CD14-positive monocyte (primary cell): ENCODE data around the gene KIF2A. TPM values are rescaled to one million over a fixed set of nuclear protein-coding genes. Genes with fewer than 3 reads are reported as not detected.

Experiments
- DNase-seq, 3 donors: peaks; one replicate each; pipeline ENCODE4 v3.0.0-alpha.2; 2011 to 2022
- H2AFZ ChIP-seq: 2 replicates; pipeline ENCODE4 v1.6.0; 2012; ENCODE audit warnings: mild to moderate bottlenecking, low read depth, low read length, inconsistent platforms; ENCODE audit not compliant: insufficient read depth, poor library complexity, severe bottlenecking
- H3K27ac ChIP-seq, 2 donors: 1 replicate in 1 of 2; 2 replicates in 1 of 2; pipeline ENCODE4 v1.5.1; 2012 to 2013; ENCODE audit warnings: low read length in 2 of 2, control low read depth in 1 of 2, inconsistent platforms in 1 of 2, low read depth in 1 of 2, mild to moderate bottlenecking in 1 of 2
- H3K27me3 ChIP-seq, 2 donors: one replicate each; pipeline versions ENCODE4 v1.6.0 to v1.6.1; 2011 to 2013; ENCODE audit warnings: low read length in 2 of 2; ENCODE audit not compliant: control insufficient read depth in 2 of 2, insufficient read depth in 2 of 2
- H3K36me3 ChIP-seq, 2 donors: replicated peaks in 1 of 2; 1 replicate in 1 of 2; 2 replicates in 1 of 2; pipeline versions ENCODE4 v1.5.1 to v1.6.1; 2012 to 2013; ENCODE audit warnings: low read length in 2 of 2, control low read depth in 1 of 2, inconsistent platforms in 1 of 2, mild to moderate bottlenecking in 1 of 2; ENCODE audit not compliant: insufficient read depth in 2 of 2, control insufficient read depth in 1 of 2
- H3K4me1 ChIP-seq, 2 donors: 1 replicate in 1 of 2; 2 replicates in 1 of 2; pipeline versions ENCODE4 v1.5.1 to v1.6.1; 2012 to 2013; ENCODE audit warnings: low read length in 2 of 2, control low read depth in 1 of 2, inconsistent platforms in 1 of 2, mild to moderate bottlenecking in 1 of 2, moderate library complexity in 1 of 2; ENCODE audit not compliant: insufficient read depth in 2 of 2, control insufficient read depth in 1 of 2
- H3K4me2 ChIP-seq: replicated peaks from 2 replicates; pipeline ENCODE3; 2012; ENCODE audit warnings: low read length, moderate library complexity, mild to moderate bottlenecking; ENCODE audit not compliant: poor library complexity, severe bottlenecking; ENCODE audit errors: extremely low read depth
- H3K4me3 ChIP-seq, 3 experiments: fragments of 200-600 bp in 1 of 3; sonication (generic) in 1 of 3; replicated peaks in 1 of 3; 1 replicate in 2 of 3; 2 replicates in 1 of 3; pipeline ENCODE4 v1.5.1; 2011 to 2013; ENCODE audit warnings: low read length in 3 of 3, mild to moderate bottlenecking in 3 of 3, control low read depth in 2 of 3, low read depth in 2 of 3, inconsistent platforms in 1 of 3, moderate library complexity in 1 of 3
- H3K79me2 ChIP-seq: 2 replicates; pipeline ENCODE4 v1.6.0; 2012; ENCODE audit warnings: mild to moderate bottlenecking, control low read depth, inconsistent platforms, low read length, moderate library complexity; ENCODE audit not compliant: insufficient read depth
- H3K9ac ChIP-seq: 2 replicates; pipeline ENCODE4 v1.6.0; 2017; ENCODE audit warnings: low read length, mild to moderate bottlenecking; ENCODE audit not compliant: insufficient read depth, poor library complexity, severe bottlenecking
- H3K9me3 ChIP-seq, 2 donors: replicated peaks in 1 of 2; 1 replicate in 1 of 2; 2 replicates in 1 of 2; pipeline versions ENCODE4 v1.5.1 to v1.6.1; 2012 to 2013; ENCODE audit warnings: low read length in 2 of 2, control low read depth in 1 of 2; ENCODE audit not compliant: control insufficient read depth in 1 of 2, insufficient read depth in 1 of 2
- H4K20me1 ChIP-seq: 2 replicates; pipeline ENCODE4 v1.6.0; 2012; ENCODE audit warnings: mild to moderate bottlenecking, low read length, control low read depth, moderate library complexity; ENCODE audit not compliant: insufficient read depth
- H3K27ac Mint-ChIP-seq, 7 donors: one replicate each; pipeline ENCODE4 v1.8.0; 2020; ENCODE audit warnings: mild to moderate bottlenecking in 7 of 7, mixed read lengths in 7 of 7, moderate library complexity in 6 of 7, inconsistent platforms in 2 of 7
- H3K27me3 Mint-ChIP-seq, 3 donors: one replicate each; pipeline ENCODE4 v1.8.0; 2021 to 2022; ENCODE audit warnings: low read depth in 3 of 3, mild to moderate bottlenecking in 3 of 3, mixed read lengths in 3 of 3, moderate library complexity in 3 of 3, inconsistent platforms in 1 of 3
- H3K36me3 Mint-ChIP-seq, 2 donors: one replicate each; pipeline ENCODE4 v1.8.0; 2020; ENCODE audit warnings: mixed read lengths in 2 of 2, inconsistent platforms in 1 of 2, mild to moderate bottlenecking in 1 of 2
- H3K4me1 Mint-ChIP-seq: one replicate; pipeline ENCODE4 v1.8.0; 2020; ENCODE audit warnings: mild to moderate bottlenecking, mixed read lengths
- H3K4me3 Mint-ChIP-seq, 2 donors: one replicate each; pipeline ENCODE4 v1.8.0; 2020; ENCODE audit warnings: mild to moderate bottlenecking in 2 of 2, mixed read lengths in 2 of 2, moderate library complexity in 1 of 2
- H3K9me3 Mint-ChIP-seq, 7 donors: one replicate each; pipeline ENCODE4 v1.8.0; 2020 to 2022; ENCODE audit warnings: mixed read lengths in 7 of 7, mild to moderate bottlenecking in 6 of 7, moderate library complexity in 6 of 7, inconsistent platforms in 2 of 7
- WGBS: methylation state at CpG from one replicate; pipeline ENCODE4 v1.1.5; 2013; ENCODE audit warnings: missing lambda C conversion rate; ENCODE audit not compliant: insufficient coverage; 5-methylcytosine and 5-hydroxymethylcytosine counted together
- intact Hi-C, 2 donors: fragments of 100-400 bp; cut with micrococcal nuclease; formaldehyde crosslinking; loops; one replicate each; pipeline versions ENCODE4 v1.15.0 to v1.15.1; 2023
- polyA plus RNA-seq, 3 donors: library from polyadenylated mRNA; depleted of rRNA in 1 of 3; unstranded in 2 of 3; stranded (reverse) in 1 of 3; fragments of 300-500 nt in 2 of 3; fragments of >200 nt in 1 of 3; fragmentation: Illumina TruSeq in 2 of 3; gene quantifications; 1 replicate in 2 of 3; 2 replicates in 1 of 3; pipeline ENCODE4 v1.2.3, GENCODE V29; 2012 to 2021
- TF ChIP-seq, protein P1 (sequence below): fragments of 200-600 bp; IDR thresholded peaks from one replicate; pipeline ENCODE4 v1.8.0; 2022; ENCODE audit warnings: antibody characterized with exemption, mild to moderate bottlenecking

KIF2A gene
- polyA plus RNA-seq, 3 donors: 9.7 to 24.6 (median 21.7) TPM

- Histone ChIP-seq H3K36me3 (no peaks in the 10 kb centered on the region), H3K4me2 (no peak overlapping the region), H3K4me1 (no peaks in the 10 kb centered on the region), H2AFZ (no peak overlapping the region), H3K4me3 (no peak overlapping the region), H3K79me2 (peaks cover 100% of the 10 kb centered on the region), H3K9me3 (no peaks in the 10 kb centered on the region), H3K9ac (no peak overlapping the region), H3K27me3 (no peaks in the 10 kb centered on the region), H4K20me1 (peaks cover 54% of the 10 kb centered on the region), H3K27ac (no peak overlapping the region)
- peaks cover 36% of the 10 kb centered on the region for H3K4me1 Mint-ChIP-seq
- intact Hi-C loops: no loop called here
- no peaks in the 10 kb centered on the region for H3K27me3 Mint-ChIP-seq
- TF ChIP-seq, protein P1, sequence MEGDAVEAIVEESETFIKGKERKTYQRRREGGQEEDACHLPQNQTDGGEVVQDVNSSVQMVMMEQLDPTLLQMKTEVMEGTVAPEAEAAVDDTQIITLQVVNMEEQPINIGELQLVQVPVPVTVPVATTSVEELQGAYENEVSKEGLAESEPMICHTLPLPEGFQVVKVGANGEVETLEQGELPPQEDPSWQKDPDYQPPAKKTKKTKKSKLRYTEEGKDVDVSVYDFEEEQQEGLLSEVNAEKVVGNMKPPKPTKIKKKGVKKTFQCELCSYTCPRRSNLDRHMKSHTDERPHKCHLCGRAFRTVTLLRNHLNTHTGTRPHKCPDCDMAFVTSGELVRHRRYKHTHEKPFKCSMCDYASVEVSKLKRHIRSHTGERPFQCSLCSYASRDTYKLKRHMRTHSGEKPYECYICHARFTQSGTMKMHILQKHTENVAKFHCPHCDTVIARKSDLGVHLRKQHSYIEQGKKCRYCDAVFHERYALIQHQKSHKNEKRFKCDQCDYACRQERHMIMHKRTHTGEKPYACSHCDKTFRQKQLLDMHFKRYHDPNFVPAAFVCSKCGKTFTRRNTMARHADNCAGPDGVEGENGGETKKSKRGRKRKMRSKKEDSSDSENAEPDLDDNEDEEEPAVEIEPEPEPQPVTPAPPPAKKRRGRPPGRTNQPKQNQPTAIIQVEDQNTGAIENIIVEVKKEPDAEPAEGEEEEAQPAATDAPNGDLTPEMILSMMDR: no peak
- 67% methylated on average over 1 of the region's 2 CpGs for WGBS
- no peaks in the 10 kb centered on the region for H3K9me3 Mint-ChIP-seq
- peaks cover 3 to 7% of the 10 kb centered on the region in 2 donors for H3K36me3 Mint-ChIP-seq
- no peak overlapping the region for H3K4me3 Mint-ChIP-seq
- no peak for DNase-seq
- peak overlapping the region in 2 of 7 donors; percentile 5 to 47 for H3K27ac Mint-ChIP-seq
These were observed 9.6 kb downstream of the KIF2A start for GRCh38 chr5:62315376-62316175.

DNA sequence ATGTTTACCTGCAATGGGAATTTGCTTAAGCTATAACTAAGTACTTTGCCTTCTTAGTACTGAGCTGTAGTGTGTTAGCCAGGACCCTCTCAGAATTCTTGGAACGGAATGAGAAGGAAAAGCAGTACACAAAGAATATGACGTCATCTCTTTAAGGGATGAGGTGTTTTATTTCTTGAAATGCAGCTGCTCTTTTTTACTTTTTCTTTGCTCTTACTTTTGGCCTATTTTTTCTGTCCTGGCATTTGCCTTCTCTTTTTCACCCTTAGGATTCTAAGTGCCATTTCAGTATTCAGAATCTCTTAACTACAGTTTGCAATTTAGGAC, 10.1 kb downstream of the KIF2A start:
- Histone ChIP-seq H4K20me1 (peaks cover 57% of the 10 kb centered on the region), H3K36me3 (no peaks in the 10 kb centered on the region), H3K4me3 (no peak overlapping the region), H3K4me1 (no peaks in the 10 kb centered on the region), H3K27ac (no peak overlapping the region), H3K9me3 (no peaks in the 10 kb centered on the region), H3K9ac (no peak overlapping the region), H3K4me2 (no peak overlapping the region), H2AFZ (no peak overlapping the region), H3K79me2 (peaks cover 100% of the 10 kb centered on the region), H3K27me3 (no peaks in the 10 kb centered on the region)
- Mint-ChIP-seq H3K4me1 (peaks cover 33% of the 10 kb centered on the region), H3K27me3 (no peaks in the 10 kb centered on the region), H3K36me3 (peaks cover 3 to 7% of the 10 kb centered on the region in 2 donors), H3K4me3 (no peak overlapping the region), H3K27ac (no peak overlapping the region), H3K9me3 (no peaks in the 10 kb centered on the region)
- TF ChIP-seq, protein P1: no peak
- WGBS: no CpG with 5 or more reads among the region's 2 CpGs
- intact Hi-C loops: no loop called here
- DNase-seq: no peak
